CD4-positive, alpha-beta T cell treated with Interleukin-10 for 1 hour (primary cell): ENCODE measurements around the gene SLC26A1.
A peak's percentile ranks its signal among the peaks of the same experiment; 100 is the strongest.
"Not testable (repeated sequence)": the region's sequence is repeated elsewhere in the genome, so short reads cannot be mapped to it uniquely, and the experiment has no call there.

ENCODE experiments used
- DNase-seq: peaks from one replicate; pipeline ENCODE4 v3.0.0-alpha.2; 2020

Gene SLC26A1

GRCh38 chr4:982814-983213 is 10.4 kb downstream of the SLC26A1 start:
- no peak for DNase-seq

- DNase-seq: no peak
Measured at GRCh38 chr4:982291-982690, 10.9 kb downstream of the SLC26A1 start.

GRCh38 chr4:978957-979701 is 14.1 kb downstream of the SLC26A1 start:
- no peak for DNase-seq

- DNase-seq: not testable (repeated sequence)
Measured at GRCh38 chr4:976016-976415, 17.2 kb downstream of the SLC26A1 start.

- DNase-seq: no peak
Measured at GRCh38 chr4:974668-975067, 18.5 kb downstream of the SLC26A1 start.

GRCh38 chr4:973431-974397 is 19.5 kb downstream of the SLC26A1 start, which contains the start of gene DGKQ:
Gene DGKQ (minus strand): TSS chr4:973569. CDS start chr4:973482, 87 bp downstream.
- peak; percentile 93 for DNase-seq

- DNase-seq: peak; percentile 66
Measured at GRCh38 chr4:972651-973424, 20.4 kb downstream of the SLC26A1 start.

GRCh38 chr4:971666-972500 is 21.3 kb downstream of the SLC26A1 start:
- DNase-seq: no peak

- no peak for DNase-seq
Measured at GRCh38 chr4:970854-971520, 22.2 kb downstream of the SLC26A1 start.

GRCh38 chr4:970046-970745 is 23.0 kb downstream of the SLC26A1 start:
- peak; percentile 76 for DNase-seq

- no peak for DNase-seq
Measured at GRCh38 chr4:968621-969394, 24.4 kb downstream of the SLC26A1 start.

GRCh38 chr4:968221-968620 is 25.0 kb downstream of the SLC26A1 start:
- no peak for DNase-seq

- no peak for DNase-seq
Measured at GRCh38 chr4:967113-968104, 25.8 kb downstream of the SLC26A1 start.

- DNase-seq: no peak
Measured at GRCh38 chr4:966266-967112, 26.7 kb downstream of the SLC26A1 start.

GRCh38 chr4:965766-966134 is 27.5 kb downstream of the SLC26A1 start:
- DNase-seq: no peak

GRCh38 chr4:965048-965765 is 28.0 kb downstream of the SLC26A1 start:
- DNase-seq: no peak
